SK-N-SH treated with all-trans-retinoic acid at 6 μM for 48 hours (cell line): ENCODE results near the gene DPPA2.

Source experiments
- ATAC-seq: fragments of 200-7000 bp; cut with Tn5 transposase; 3 replicates; pipeline ENCODE4 v1.9.1; 2020; ENCODE audit warnings: mild to moderate bottlenecking, moderate library complexity
- ARNTL ChIP-seq: fragments of 450-650 bp; formaldehyde crosslinking; IDR thresholded peaks from 2 replicates; pipeline ENCODE4 v1.5.0; 2020; ENCODE audit warnings: low read depth, mild to moderate bottlenecking, moderate library complexity, borderline replicate concordance
- BACH2 ChIP-seq: fragments of 250-450 bp; sonication (Bioruptor Pico); IDR thresholded peaks from 2 replicates; pipeline ENCODE4 v1.9.0; 2021; ENCODE audit warnings: mild to moderate bottlenecking, borderline replicate concordance
- CSDC2 ChIP-seq: fragments of 250-450 bp; sonication (Bioruptor Pico); IDR thresholded peaks from 2 replicates; pipeline ENCODE4 v1.5.0; 2020; ENCODE audit warnings: mild to moderate bottlenecking, moderate library complexity
- CSRNP3 ChIP-seq: fragments of 250-450 bp; sonication (Bioruptor Pico); IDR thresholded peaks from 2 replicates; pipeline ENCODE4 v1.5.1; 2021; ENCODE audit warnings: mild to moderate bottlenecking, moderate library complexity
- ISL1 ChIP-seq: fragments of 250-450 bp; sonication (Bioruptor Pico); IDR thresholded peaks from 2 replicates; pipeline ENCODE4 v2.1.2; 2022; ENCODE audit warnings: mild to moderate bottlenecking, moderate library complexity
- OSR1 ChIP-seq: fragments of 250-450 bp; sonication (Bioruptor Pico); IDR thresholded peaks from 2 replicates; pipeline ENCODE4 v1.8.0; 2022; ENCODE audit warnings: moderate library complexity, mild to moderate bottlenecking, inconsistent platforms
- PATZ1 ChIP-seq: fragments of 250-450 bp; sonication (Bioruptor Pico); IDR thresholded peaks from 2 replicates; pipeline ENCODE4 v1.8.0; 2020; ENCODE audit warnings: mild to moderate bottlenecking, moderate library complexity, borderline replicate concordance
- POU6F1 ChIP-seq: fragments of 250-450 bp; sonication (Bioruptor Pico); IDR thresholded peaks from 2 replicates; pipeline ENCODE4 v1.8.0; 2021; ENCODE audit warnings: low read depth, mild to moderate bottlenecking, moderate library complexity, borderline replicate concordance
- PPARA ChIP-seq: fragments of 250-450 bp; sonication (Bioruptor Pico); IDR thresholded peaks from 2 replicates; pipeline ENCODE4 v1.5.0; 2020; ENCODE audit warnings: mild to moderate bottlenecking, borderline replicate concordance
- RARB ChIP-seq: fragments of 250-450 bp; sonication (Bioruptor Pico); IDR thresholded peaks from 2 replicates; pipeline ENCODE4 v1.8.0; 2021; ENCODE audit warnings: mild to moderate bottlenecking, moderate library complexity
- SNAI2 ChIP-seq: fragments of 250-450 bp; sonication (Bioruptor Pico); IDR thresholded peaks from 2 replicates; pipeline ENCODE4 v1.5.0; 2020; ENCODE audit warnings: mild to moderate bottlenecking, moderate library complexity
- TCF4 ChIP-seq: fragments of 250-450 bp; sonication (Bioruptor Pico); IDR thresholded peaks from 2 replicates; pipeline ENCODE4 v1.8.0; 2021; ENCODE audit warnings: mild to moderate bottlenecking, moderate library complexity, borderline replicate concordance
- TOX ChIP-seq: fragments of 250-450 bp; sonication (Bioruptor Pico); IDR thresholded peaks from 2 replicates; pipeline ENCODE4 v1.8.0; 2021; ENCODE audit warnings: mild to moderate bottlenecking, moderate library complexity, borderline replicate concordance
- TSHZ2 ChIP-seq: fragments of 250-450 bp; sonication (Bioruptor Pico); IDR thresholded peaks from 2 replicates; pipeline ENCODE4 v1.5.0; 2020; ENCODE audit warnings: mild to moderate bottlenecking, moderate library complexity
- ZC3H10 ChIP-seq: fragments of 250-450 bp; sonication (Bioruptor Pico); IDR thresholded peaks from 2 replicates; pipeline ENCODE4 v1.5.1; 2021; ENCODE audit warnings: mild to moderate bottlenecking, moderate library complexity
- ZFP3 ChIP-seq: fragments of 250-450 bp; sonication (Bioruptor Pico); IDR thresholded peaks from 2 replicates; pipeline ENCODE4 v1.5.0; 2020; ENCODE audit warnings: mild to moderate bottlenecking, moderate library complexity
- ZNF565 ChIP-seq: fragments of 450-650 bp; formaldehyde crosslinking; conservative IDR thresholded peaks from 2 replicates; pipeline ENCODE4 v1.5.0; 2020; ENCODE audit warnings: low read depth, mild to moderate bottlenecking, moderate library complexity
- ZNF70 ChIP-seq: fragments of 450-650 bp; formaldehyde crosslinking; IDR thresholded peaks from 2 replicates; pipeline ENCODE4 v1.5.0; 2020; ENCODE audit warnings: mild to moderate bottlenecking, moderate library complexity
- ZNF8 ChIP-seq: fragments of 450-650 bp; formaldehyde crosslinking; IDR thresholded peaks from 2 replicates; pipeline ENCODE4 v1.5.0; 2020; ENCODE audit warnings: mild to moderate bottlenecking, moderate library complexity

DPPA2 gene

GRCh38 chr3:109316162-109316730, at the start of gene DPPA2:
TSS of gene DPPA2 (minus strand) at chr3:109316517. CDS start at chr3:109314542, 1,975 bp downstream.
- no peak for ATAC-seq
- TF ChIP-seq POU6F1 (no peak), ARNTL (CRISPR knock-in tag) (no peak), ISL1 (CRISPR knock-in tag) (no peak), TSHZ2 (CRISPR knock-in tag) (no peak), ZNF565 (no peak), BACH2 (CRISPR knock-in tag) (no peak), ZC3H10 (CRISPR knock-in tag) (no peak), ZNF70 (CRISPR knock-in tag) (no peak), SNAI2 (CRISPR knock-in tag) (no peak), PATZ1 (CRISPR knock-in tag) (no peak), PPARA (CRISPR knock-in tag) (no peak), TOX (no peak)

- no peak for ATAC-seq
- TF ChIP-seq ZNF565 (no peak), CSDC2 (no peak), ZNF8 (CRISPR knock-in tag) (no peak), CSRNP3 (CRISPR knock-in tag) (no peak), RARB (CRISPR knock-in tag) (no peak), SNAI2 (CRISPR knock-in tag) (no peak), ZNF70 (CRISPR knock-in tag) (no peak), BACH2 (CRISPR knock-in tag) (no peak), ZC3H10 (CRISPR knock-in tag) (no peak)
Measured at GRCh38 chr3:109364088-109364487, 47.8 kb upstream of the DPPA2 start.

GRCh38 chr3:109363634-109364033, 47.3 kb upstream of the DPPA2 start:
- no peak for TF ChIP-seq OSR1 (CRISPR knock-in tag)
- TF ChIP-seq ZC3H10 (CRISPR knock-in tag), result no peak
- TF ChIP-seq ISL1 (CRISPR knock-in tag), result no peak
- no peak for TF ChIP-seq TOX
- TF ChIP-seq TCF4, result no peak
- TF ChIP-seq SNAI2 (CRISPR knock-in tag), result no peak
- no peak for TF ChIP-seq BACH2 (CRISPR knock-in tag)
- TF ChIP-seq ZFP3 (CRISPR knock-in tag), result no peak
- no peak for TF ChIP-seq ZNF8 (CRISPR knock-in tag)
- no peak for TF ChIP-seq PPARA (CRISPR knock-in tag)
- TF ChIP-seq CSDC2, result no peak
- TF ChIP-seq ZNF70 (CRISPR knock-in tag), result no peak
- no peak for TF ChIP-seq RARB (CRISPR knock-in tag)
- no peak for TF ChIP-seq CSRNP3 (CRISPR knock-in tag)
- no peak for TF ChIP-seq ZNF565
- TF ChIP-seq, all 23 proteins: peak for 0
- no peak for ATAC-seq
